HL-60/S4 treated with phorbol 12-myristate 13-acetate at 8.2 ng/mL for 4 days and 3 days (cell line): ENCODE measurements around the gene IARS1.

Source experiments
- in situ Hi-C: fragments of 300-500 bp; cut with MboI; formaldehyde crosslinking; loops from 2 replicates; pipeline ENCODE4 v1.15.0; 2022; ENCODE audit warnings: low sequenced_read_pairs

Gene IARS1

DNA sequence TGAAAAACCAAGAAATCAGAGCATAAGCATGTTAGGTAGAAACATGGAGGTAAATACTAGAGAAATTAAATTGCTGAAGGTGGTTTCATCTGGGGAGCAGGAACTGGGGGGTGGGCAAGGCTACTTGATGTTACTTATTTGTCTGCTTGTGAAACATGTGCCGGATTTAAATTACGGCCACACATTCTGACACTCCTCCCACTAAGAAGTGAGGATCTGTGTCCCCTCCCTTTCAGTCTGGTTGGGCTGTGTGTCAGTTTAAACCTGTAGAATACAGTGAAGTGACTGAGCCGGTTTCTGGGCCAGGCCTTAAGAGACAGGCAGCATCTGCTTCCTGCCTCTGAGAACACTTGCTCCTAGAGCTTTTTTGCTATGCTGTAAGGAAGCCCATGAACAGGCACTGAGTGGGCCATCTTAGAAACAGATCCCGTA is 2.3 kb upstream of the IARS1 start:
- in situ Hi-C loops, result no loop called here

DNA sequence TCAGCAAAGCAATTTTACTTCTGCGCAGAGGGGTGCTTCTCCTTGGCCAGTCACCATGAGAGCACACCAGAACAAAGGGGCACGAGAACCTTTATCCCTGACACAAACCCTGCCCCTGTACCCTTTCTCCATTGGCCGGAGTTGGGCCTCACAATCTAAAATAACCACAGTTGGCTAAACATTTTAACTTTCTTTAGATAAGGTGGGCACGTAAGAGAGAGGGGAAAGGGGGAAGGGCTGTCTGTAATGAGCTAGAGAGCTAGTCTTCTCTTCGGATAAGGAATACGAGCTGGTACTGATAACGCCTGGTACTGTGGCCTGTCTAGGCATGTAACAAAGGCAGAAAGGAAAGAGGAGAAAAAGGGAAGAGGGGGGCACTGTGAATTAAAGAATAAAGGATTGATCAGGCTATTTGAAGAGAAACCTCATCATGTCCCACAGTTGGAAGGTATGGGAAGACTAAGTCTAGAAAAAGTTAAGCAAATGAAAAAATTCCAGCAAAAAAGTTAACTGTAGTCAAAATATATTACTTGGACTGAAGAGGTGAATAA is 1.8 kb upstream of the IARS1 start:
- in situ Hi-C loops, result no loop called here

DNA sequence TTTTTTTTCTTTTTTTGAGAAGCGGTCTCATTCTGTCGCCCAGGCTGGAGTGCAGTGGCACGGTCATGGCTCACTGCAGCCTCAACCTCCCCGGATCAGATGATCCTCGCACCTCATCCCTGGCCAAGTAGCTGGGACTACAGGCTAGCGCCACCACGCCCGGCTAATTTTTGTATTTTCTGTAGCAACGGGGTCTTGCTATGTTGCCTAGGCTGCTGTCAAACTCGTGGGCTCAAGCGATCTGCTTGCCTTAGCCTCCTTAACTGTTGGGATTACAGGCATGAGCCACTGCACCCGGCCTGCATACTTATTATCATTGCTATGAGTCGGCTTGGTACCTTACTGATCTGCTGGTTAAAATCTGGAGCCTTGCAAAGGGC is 790 bp upstream of the IARS1 start:
- in situ Hi-C loops, result no loop called here

DNA sequence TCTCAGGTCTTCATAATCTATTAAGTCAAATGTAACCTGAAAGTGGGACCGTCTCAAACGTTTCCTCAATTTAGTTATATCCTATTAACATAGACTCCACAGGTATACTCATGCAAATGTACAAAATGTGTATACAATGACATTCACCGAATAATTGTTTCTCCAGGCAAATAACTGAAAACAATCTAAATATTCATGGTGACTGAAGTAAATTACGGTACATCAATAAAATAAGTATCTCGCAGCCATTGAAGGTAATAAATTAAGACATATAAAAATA is 482 bp downstream of the IARS1 start:
- in situ Hi-C loops, result no loop called here

DNA sequence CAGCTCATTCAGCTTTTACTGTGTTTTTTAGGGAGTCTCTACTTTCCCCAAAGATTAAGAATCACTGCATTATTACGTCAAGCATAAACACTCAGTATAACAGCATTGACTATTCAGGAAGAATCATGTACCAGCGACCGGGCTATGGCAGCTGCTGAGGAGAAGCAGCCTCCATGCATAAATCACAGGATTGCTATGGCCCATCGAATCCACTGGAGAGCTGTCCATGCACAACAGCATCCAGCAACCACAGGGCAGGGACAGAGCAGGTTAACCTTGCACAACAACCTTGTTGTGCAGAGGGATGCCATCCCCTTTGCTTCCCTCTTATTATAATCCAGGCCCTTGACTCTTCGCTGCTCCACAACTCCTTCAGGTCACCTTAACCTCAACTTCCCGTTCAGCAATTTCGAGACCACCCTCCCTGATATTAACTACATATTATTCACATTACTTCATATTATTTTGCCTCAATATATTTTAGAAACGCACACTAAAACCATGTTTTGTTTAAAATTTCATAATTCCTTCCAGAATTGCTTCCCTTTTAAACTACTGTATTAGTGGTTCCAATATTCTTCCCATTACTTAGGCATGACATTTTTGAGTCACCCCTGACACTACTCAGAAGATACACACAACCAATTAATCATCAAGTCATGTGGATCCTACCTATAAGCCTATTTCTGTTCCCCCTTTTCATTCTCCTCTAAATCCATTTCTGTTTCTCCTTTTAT is 991 bp downstream of the IARS1 start:
- in situ Hi-C loops, result no loop called here

DNA sequence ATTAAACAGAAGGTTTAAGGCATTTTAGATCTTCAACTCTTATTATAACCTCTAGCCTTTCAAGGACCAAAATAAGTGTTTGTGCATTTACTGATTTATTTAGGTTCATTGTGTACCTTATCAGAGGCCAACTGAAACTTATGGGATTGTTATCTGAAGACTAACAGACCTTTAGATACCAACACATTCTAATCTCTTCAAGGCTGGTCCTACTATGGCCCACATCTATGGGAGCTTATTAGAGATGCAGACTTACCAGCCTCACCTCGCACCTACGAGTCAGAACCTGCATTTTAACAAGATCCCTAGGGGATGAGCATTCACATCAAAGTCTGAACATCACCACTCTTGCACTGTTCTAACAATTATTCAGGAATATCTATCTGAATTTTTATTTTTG is 1.9 kb downstream of the IARS1 start:
- in situ Hi-C loops, result no loop called here

DNA sequence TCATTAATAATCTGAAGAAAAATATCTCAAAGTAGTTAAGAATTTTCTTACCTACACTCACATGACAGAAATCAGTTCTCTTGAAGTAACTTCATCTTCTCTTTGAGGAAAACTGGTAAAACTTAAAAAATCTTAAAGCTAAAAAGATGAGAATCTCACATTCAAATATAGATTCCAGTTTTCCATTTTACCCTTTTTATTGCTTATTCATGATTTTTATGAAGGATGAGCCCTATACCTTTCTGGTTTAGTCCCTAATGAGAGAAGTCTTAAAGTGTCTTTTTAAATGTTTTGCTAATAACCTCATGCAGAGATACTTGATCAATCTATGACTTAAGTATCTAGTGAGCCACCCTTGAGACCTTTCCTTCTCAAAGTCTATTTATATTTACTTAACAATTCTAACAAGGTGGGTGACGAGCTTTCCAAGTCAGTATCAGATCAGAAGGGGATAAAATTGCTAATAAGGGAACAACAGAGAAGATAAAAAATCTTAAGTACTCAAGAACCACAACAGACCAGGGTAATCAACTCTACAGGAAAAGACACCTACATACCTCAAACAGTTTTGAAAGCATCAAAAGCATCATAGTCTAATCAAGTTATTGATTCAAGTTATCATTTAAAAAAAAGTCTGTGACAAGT is 2.6 kb downstream of the IARS1 start:
- in situ Hi-C loops, result no loop called here

DNA sequence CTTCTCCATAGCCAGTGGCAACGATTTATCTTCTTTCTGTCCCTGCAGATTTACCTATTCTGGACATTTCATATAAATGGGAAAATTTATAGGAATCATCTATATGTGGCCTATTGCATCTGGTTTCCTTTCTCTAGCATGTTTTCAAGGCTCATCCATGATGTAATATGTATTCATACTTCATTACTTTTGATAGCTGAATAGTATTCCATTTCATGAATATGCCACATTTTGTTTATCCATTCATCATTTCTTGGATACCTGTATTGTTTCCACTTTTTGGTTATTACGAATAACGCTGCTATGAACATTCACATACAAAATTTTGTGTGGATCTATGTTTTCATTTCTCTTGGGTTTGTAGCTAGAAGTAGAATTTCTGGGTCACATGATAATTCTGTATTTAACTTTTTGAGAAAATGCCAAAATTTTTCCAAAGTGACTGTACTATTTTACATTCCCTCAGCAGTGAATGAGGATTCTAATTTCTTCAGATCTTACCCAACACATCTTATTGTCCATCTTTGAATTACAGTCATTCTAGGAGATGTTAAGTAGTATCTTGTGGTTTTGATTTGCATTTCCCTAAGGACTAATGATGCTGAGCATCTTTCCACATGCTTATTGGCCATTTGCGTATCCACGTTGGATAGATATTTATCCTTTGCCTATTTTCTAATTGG is 3.6 kb downstream of the IARS1 start:
- in situ Hi-C loops, result no loop called here

DNA sequence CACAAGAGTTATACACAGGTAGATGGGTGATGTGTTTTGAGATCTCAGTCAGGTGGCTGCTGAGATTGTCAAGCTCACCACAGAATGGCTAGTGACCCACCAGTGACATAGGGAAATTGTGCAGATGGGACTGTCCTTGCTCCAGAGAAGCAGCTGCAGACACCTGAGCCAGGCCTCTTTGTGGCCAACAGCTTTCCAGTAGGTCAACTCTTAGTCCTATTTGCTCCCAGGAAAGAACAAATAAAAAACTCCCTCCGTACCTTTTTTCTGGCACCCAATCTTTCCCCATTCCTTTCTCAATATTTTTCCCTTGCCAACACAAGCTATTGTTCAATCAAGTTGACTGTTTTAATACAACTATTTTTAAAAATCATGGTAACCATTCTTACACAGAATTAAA is 14.2 kb downstream of the IARS1 start:
- in situ Hi-C loops, result no loop called here

DNA sequence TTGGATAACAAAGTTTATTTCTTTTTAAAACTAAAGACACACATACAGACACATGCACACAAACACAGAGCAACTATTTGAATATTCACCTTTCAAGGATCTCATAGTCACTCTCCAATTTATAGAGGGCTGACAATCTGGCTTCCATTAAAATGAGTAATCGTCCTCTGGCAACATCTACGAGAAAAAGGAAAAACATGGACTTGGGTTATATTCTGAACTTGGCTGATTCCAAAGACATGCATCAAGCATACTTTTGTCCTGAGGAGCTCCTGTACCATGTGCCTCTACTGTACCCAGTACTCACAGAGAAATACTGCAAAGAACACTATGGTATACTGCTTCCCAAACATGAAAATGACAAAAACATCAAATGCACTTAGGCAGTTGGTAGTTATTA is 15.4 kb downstream of the IARS1 start:
- in situ Hi-C loops, result no loop called here

DNA sequence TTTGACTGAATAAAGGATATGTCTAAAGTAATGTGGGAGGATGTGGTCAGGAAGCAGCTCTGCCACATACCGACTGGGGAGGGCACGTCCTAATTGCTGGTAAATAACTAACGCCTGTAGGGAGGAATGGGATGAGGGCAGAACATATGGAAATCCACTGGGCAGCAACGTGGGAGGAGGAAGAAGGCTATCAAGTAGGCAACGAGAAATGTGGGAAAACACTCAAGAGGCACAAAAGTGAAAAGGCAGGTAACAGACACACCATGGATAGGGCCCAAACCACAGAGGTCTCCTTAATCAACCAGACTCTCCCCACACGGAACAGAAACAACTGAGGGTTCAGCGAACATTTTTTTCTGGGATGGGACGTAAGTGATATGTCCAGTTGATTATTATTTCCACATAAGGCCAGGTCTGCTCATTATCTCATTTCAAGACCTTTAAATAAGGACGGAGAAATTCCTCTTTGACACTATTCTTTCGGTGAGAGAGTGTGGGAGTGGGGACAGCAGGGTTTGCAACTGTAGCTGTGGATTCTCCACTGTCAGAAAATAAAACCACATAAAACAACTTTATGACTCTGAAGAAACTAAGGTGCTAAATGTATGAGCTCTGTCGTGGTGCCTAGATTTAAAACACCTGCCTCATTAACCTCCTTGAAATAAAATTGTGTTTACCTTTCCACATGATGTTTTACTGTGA is 17.0 kb downstream of the IARS1 start:
- in situ Hi-C loops, result no loop called here

DNA sequence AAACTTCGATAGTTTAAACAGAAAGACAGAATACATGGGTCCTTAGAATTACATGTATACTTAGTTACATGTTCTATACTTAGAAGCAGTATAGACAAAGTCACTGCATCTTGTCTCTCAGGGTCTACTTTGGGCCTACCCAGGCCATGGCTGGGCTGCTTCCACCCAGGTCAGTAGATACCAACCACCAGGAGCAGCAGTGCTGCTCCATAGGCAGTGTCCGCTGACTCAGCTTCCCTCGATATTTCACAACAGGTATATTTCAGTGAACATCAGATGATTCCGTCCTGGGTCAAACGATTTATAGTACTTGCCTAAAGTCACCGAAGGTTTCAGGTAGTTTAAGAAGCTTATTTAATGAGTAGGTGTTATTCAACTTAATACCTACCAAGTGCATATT is 18.0 kb downstream of the IARS1 start:
- in situ Hi-C loops, result no loop called here

DNA sequence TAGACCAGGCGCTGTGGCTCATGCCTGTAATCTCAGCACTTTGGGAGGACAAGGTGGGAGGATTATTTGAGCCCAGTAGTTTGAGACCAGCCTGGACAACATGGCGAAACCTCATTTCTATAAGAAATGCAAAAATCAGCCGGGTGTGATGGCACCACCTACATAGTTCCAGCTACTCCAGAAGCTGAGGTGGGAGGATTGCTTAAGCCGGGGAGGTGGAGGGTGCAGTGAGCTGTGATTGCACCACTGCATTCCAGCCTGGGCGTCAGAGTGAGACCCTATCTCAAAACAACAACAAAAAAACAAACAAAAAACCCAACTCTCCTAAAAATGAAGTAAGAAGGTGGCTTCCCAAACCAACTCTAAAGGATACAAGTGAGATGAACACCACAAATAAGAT is 23.0 kb downstream of the IARS1 start:
- in situ Hi-C loops, result no loop called here

DNA sequence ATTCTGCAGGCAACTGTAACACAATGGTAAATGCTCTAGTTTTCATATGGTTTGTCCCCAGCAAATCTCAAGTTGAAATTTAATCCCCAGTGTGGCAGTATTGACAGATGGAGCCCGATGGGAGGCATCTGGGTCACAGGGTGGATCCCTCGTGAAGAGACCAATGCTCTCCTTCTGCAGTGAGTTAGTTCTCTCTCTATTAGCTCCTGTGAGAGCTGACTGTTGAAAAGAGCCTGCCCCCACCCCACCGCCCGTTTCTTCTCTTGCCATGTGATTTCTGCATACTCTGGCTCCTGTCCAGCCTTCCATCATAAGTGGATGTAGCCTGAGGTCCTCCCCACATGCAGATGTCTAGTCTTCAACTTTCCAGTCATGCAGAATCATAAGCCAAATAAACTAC is 27.0 kb downstream of the IARS1 start:
- in situ Hi-C loops, result no loop called here

DNA sequence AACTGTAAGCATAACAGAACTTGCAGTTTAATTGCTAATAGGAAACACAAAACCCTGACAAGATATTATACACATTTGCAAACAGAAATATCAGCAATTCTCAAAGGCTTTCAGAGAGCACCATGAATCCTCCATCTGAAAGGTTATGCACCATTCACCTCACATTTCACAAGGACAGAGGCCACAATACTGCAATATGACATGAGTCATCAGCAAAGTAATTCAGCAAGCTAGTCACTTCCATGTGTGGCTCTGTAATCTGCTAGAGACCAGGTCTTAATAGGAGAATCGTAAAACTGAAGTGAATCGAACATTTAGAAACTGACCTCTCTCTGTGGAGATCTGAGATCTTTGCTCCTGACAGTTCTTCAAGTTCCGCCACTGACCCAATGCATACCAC is 28.3 kb downstream of the IARS1 start:
- in situ Hi-C loops, result no loop called here

DNA sequence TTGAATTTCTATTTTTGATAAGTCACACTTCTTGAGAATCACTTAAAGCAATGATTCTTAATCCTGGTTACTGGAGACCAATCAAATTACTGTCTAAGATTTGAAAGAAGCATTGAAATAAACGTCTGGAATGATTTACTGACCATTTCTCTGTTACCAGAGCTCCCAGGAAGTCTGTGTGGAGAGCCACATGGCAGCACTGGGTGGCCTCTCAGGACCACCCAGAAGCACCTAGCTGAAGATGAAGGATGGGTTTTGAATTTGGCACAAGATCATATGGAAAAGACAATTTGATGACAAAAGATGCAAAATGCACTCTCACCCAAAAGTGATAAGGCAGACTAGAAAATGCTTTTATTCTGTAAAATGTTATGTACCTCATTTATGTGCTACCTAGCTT is 30.4 kb downstream of the IARS1 start:
- in situ Hi-C loops, result no loop called here

DNA sequence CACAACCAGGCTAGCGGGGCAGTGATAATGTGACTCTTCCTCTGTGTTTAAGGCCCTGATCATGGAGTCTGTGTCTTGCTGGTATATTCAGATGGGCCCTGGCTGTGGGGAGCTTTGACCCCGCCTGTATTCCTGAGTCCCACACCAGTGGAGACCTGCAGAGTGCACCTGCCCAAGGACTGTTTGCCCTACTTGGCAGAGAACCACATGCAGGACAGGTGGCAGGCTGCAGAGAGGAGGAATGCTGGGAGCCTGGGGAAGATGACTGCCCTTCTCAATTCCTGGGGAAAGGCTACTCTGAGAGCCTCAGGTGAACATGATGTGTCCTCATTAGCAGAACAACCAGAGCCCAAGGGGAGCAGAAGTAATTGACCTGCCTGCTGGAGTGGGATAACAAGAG is 36.2 kb downstream of the IARS1 start:
- in situ Hi-C loops, result no loop called here

DNA sequence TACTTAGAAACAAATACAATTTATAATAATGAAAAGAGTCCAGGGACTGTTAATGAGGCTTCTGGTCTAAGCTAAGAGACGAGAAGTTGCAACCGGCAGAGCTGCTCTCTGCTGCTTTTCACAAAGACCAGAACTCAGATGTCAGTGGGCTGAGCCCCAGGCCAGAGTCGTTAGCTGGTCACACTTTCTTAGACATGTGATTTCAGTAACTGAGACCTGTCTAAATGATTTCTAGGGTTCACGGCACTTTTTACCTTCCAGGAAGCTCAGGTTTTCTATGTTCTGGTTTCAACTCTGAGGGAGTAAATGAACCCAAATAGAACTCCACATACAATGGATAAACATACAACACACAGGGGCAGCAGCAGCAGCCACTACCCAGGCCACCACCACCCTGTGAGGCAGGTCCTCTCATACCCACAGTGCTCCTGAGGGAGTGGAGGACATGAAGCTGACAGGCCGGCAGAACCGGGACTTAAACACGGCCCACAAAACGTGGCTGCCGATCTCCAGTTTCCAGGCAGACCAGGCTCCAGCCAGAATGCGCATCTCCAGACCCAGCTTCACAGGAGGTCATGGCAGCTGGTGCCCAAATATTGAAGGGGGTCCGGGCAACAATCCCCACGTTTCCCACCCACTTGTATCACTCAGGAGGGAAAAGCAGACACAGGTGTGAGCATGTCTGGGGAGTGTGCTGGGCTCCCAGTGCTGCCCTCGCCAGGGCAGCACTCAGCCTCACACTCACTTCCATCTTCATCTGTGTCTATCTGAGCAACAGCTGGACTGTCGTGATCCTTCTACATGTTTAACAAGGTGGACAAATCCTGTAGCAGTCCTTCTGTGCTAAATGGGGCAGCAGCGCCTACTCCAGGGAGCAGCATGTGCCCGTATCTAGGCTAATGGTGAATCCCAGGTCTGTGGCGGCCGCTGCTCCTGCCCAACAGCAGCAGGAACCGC is 38.8 kb downstream of the IARS1 start:
- in situ Hi-C loops, result no loop called here

DNA sequence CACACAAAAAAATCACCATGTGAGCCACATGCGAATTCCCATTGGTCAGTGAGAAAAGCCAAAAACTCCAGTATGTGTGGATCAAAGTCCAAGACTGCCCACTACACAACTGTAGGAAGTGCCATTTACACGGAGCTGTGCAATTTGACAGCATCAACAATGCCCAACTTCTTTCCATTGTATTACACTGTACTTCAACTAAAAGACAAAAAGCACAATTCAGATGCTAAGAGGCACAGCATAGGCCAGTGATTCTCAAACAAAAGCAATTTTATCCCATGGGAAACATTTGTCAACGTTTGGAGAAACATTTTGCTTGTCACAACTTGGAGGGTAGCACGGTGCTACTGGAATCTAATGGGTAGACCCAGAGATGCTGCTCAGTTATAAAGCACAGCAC is 39.8 kb downstream of the IARS1 start:
- in situ Hi-C loops, result no loop called here

DNA sequence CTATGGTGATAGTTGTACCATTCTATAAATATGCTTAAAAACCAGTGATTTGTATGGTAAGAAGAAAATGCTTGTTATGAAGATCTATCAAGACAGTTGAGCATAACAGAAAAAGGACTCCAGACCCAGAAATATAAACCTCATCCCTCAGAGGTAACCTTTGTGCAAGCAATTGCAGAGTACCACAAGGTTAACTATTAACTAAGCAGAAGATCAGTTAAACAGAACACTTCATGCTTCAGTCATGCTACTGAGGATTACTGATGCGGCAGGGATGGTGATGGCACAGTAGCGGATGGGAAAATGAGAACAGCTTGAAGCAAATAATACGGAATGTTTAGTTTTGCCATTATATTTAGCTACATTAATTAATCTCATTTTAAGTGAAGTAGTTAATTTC is 45.5 kb downstream of the IARS1 start:
- in situ Hi-C loops, result loop anchor here (10.0 kb wide), 1 partner anchor 57 kb away; no protein-coding TSS in a partner anchor
